Measurements from ENCODE around the gene TTC6.

The TTC6 gene

GRCh38 chr14:37585101-37585511, 10.3 kb upstream of the TTC6 start:
- no peak for DNase-seq

GRCh38 chr14:37585971-37586796, 9.2 kb upstream of the TTC6 start:
- DNase-seq: no peak

GRCh38 chr14:37586797-37587130, 8.7 kb upstream of the TTC6 start:
- DNase-seq: no peak

- no peak for DNase-seq
Observed at GRCh38 chr14:37587131-37587803, 8.2 kb upstream of the TTC6 start.

GRCh38 chr14:37587881-37588666, 7.4 kb upstream of the TTC6 start:
- no peak for DNase-seq

GRCh38 chr14:37588667-37588955, 6.8 kb upstream of the TTC6 start:
- no peak for DNase-seq

- DNase-seq: no peak
Observed at GRCh38 chr14:37588956-37589714, 6.3 kb upstream of the TTC6 start.

GRCh38 chr14:37589715-37590427, 5.6 kb upstream of the TTC6 start:
- DNase-seq: no peak

- no peak for DNase-seq
Observed at GRCh38 chr14:37590428-37591139, 4.8 kb upstream of the TTC6 start.

- DNase-seq: no peak
Observed at GRCh38 chr14:37591311-37591940, 4.0 kb upstream of the TTC6 start.

GRCh38 chr14:37591941-37592481, 3.4 kb upstream of the TTC6 start:
- no peak for DNase-seq

GRCh38 chr14:37592482-37593408, 2.7 kb upstream of the TTC6 start:
- no peak for DNase-seq

- DNase-seq: no peak
Observed at GRCh38 chr14:37593511-37594237, 1.8 kb upstream of the TTC6 start.

GRCh38 chr14:37594238-37594970, 1.0 kb upstream of the TTC6 start:
- DNase-seq: peak; percentile 74

GRCh38 chr14:37595809-37596621, 586 bp downstream of the TTC6 start:
- peak; percentile 51 for DNase-seq

- no peak for DNase-seq
Observed at GRCh38 chr14:37596790-37597472, 1.5 kb downstream of the TTC6 start.

GRCh38 chr14:37597538-37597913, 2.1 kb downstream of the TTC6 start:
- DNase-seq: no peak
